Mammary epithelial cell (primary cell): ENCODE measurements around the gene TNNC1.

ENCODE experiments used
- CTCF ChIP-seq, 2 donors: IDR thresholded peaks in 1 of 2; conservative IDR thresholded peaks in 1 of 2; 2 replicates each; pipeline ENCODE4 v1.5.1; 2011 to 2012; ENCODE audit warnings: inconsistent platforms in 2 of 2, low read length in 2 of 2, mild to moderate bottlenecking in 2 of 2, control low read depth in 1 of 2, low read depth in 1 of 2; ENCODE audit not compliant: insufficient read depth in 1 of 2; ENCODE audit errors: extremely low read depth in 1 of 2
- EZH2 ChIP-seq: IDR thresholded peaks from 2 replicates; pipeline ENCODE4 v1.6.1; 2012; ENCODE audit warnings: low read length, inconsistent platforms, borderline replicate concordance

GRCh38 chr3:52454938-52455282 lies 1.1 kb upstream of the TNNC1 start:
- TF ChIP-seq CTCF (conservative IDR thresholded peaks at IDR 0.05 in 1 of 2, IDR thresholded peaks at IDR 0.05 in 1 of 2; ENCODE audit: extremely low read depth in 1 of 2, insufficient read depth in 1 of 2, low read depth in 1 of 2, low read length in 2 of 2): no peak
- TF ChIP-seq EZH2: no peak
